ENCODE data around the gene CMTR1.
"Not testable (repeated sequence)": the region's sequence is repeated elsewhere in the genome, so short reads cannot be mapped to it uniquely, and the experiment has no call there.

Gene CMTR1

DNA sequence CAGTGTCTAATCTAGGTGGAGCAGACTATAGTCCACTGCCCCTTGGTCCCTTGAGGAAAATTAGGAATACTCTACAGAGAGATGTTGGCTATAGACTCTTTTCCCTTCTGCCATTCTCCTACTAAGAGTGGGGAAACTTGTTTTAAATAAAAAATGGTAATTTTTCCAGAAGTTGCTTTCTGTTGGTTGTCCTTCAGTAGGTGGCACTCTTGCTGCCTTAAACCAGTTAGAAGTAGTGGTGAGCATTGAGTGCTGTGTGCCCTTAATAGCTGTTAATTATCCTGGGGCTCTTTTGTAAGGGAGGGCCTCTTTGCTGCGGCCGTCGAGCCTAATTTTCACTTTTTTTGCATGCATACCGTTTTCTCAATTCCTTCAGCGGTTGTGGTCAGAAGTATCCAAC, 2.8 kb downstream of the CMTR1 start:
- Histone ChIP-seq H3K4me1 (ENCODE audit: control insufficient read depth, insufficient read depth, low read length) (peaks cover 6% of the 10 kb centered on the region; the same call in 1 of the 2 replicates), H3K9ac (ENCODE audit: low read length) (no peak overlapping the region), H3K4me3 (ENCODE audit: low read depth, low read length) (no peak overlapping the region), H3K9me3 (ENCODE audit: control insufficient read depth, insufficient read depth, low read depth, low read length) (no peaks in the 10 kb centered on the region), H3K27me3 (ENCODE audit: control insufficient read depth, insufficient read depth, low read length) (no peaks in the 10 kb centered on the region), H3K36me3 (ENCODE audit: control insufficient read depth, insufficient read depth, low read length) (peaks cover 33% of the 10 kb centered on the region), H3K27ac (ENCODE audit: low read depth, low read length) (no peak overlapping the region)

DNA sequence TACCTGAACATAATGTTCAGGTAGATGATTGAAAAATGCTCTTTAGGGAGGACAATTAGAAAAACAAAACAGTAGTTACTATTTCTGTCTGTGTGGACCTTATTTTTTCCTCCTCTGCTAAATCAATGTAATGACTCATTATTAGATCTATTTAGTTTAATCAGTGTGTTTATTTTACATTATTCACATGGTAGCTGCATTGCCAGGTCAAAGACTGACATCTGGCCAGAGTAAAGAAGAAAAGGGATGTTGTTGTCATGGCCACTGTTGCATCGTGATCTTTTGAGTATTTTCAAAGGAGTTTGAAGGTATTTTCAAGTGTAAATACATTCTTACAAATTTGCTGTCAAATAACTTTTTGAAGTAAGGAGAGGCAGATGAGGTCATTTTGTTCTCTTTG, 5.9 kb downstream of the CMTR1 start:
- Histone ChIP-seq H3K9me3 (ENCODE audit: control insufficient read depth, insufficient read depth, low read depth, low read length) (no peaks in the 10 kb centered on the region), H3K9ac (ENCODE audit: low read length) (no peak overlapping the region), H3K36me3 (ENCODE audit: control insufficient read depth, insufficient read depth, low read length) (peaks cover 47% of the 10 kb centered on the region), H3K4me1 (ENCODE audit: control insufficient read depth, insufficient read depth, low read length) (peaks cover 3% of the 10 kb centered on the region; the same call in 1 of the 2 replicates), H3K4me3 (ENCODE audit: low read depth, low read length) (no peak overlapping the region), H3K27ac (ENCODE audit: low read depth, low read length) (no peak overlapping the region), H3K27me3 (ENCODE audit: control insufficient read depth, insufficient read depth, low read length) (no peaks in the 10 kb centered on the region)

- H3K9me3 ChIP-seq (ENCODE audit: control insufficient read depth, insufficient read depth, low read depth, low read length) = no peaks in the 10 kb centered on the region
- no peak overlapping the region for H3K4me3 ChIP-seq (ENCODE audit: low read depth, low read length)
- H3K9ac ChIP-seq (ENCODE audit: low read length) = no peak overlapping the region
- no peak overlapping the region for H3K27ac ChIP-seq (ENCODE audit: low read depth, low read length)
- no peaks in the 10 kb centered on the region for H3K4me1 ChIP-seq (ENCODE audit: control insufficient read depth, insufficient read depth, low read length)
- peaks cover 56% of the 10 kb centered on the region for H3K36me3 ChIP-seq (ENCODE audit: control insufficient read depth, insufficient read depth, low read length)
- H3K27me3 ChIP-seq (ENCODE audit: control insufficient read depth, insufficient read depth, low read length) = no peaks in the 10 kb centered on the region
Measured at GRCh38 chr6:37441651-37442050, 8.6 kb downstream of the CMTR1 start.

GRCh38 chr6:37442416-37443215, 9.6 kb downstream of the CMTR1 start:
- Histone ChIP-seq H3K4me1 (ENCODE audit: control insufficient read depth, insufficient read depth, low read length) (no peaks in the 10 kb centered on the region), H3K9ac (ENCODE audit: low read length) (no peak overlapping the region), H3K36me3 (ENCODE audit: control insufficient read depth, insufficient read depth, low read length) (peaks cover 60% of the 10 kb centered on the region), H3K27ac (ENCODE audit: low read depth, low read length) (no peak overlapping the region), H3K4me3 (ENCODE audit: low read depth, low read length) (no peak overlapping the region), H3K27me3 (ENCODE audit: control insufficient read depth, insufficient read depth, low read length) (no peaks in the 10 kb centered on the region), H3K9me3 (ENCODE audit: control insufficient read depth, insufficient read depth, low read depth, low read length) (no peaks in the 10 kb centered on the region)

DNA sequence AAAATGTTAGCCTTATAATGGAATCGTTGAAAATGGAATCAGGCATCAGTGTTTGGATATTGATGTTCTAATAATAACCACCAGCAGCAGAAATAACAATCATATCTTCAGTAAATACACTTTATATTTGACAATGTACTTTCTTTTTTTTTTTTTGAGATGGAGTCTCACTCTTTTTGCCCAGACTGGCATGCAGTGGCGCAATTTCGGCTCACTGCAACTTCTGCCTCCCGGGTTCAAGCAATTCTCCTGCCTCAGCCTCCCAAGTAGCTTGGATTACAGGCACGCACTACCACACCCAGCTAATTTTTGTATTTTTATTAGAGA, 10.2 kb downstream of the CMTR1 start:
- H3K9me3 ChIP-seq (ENCODE audit: control insufficient read depth, insufficient read depth, low read depth, low read length); H3K27me3 ChIP-seq (ENCODE audit: control insufficient read depth, insufficient read depth, low read length); H3K4me1 ChIP-seq (ENCODE audit: control insufficient read depth, insufficient read depth, low read length); H3K27ac ChIP-seq (ENCODE audit: low read depth, low read length); H3K4me3 ChIP-seq (ENCODE audit: low read depth, low read length); H3K9ac ChIP-seq (ENCODE audit: low read length): not testable (repeated sequence)
- peaks cover 57% of the 10 kb centered on the region for H3K36me3 ChIP-seq (ENCODE audit: control insufficient read depth, insufficient read depth, low read length)

DNA sequence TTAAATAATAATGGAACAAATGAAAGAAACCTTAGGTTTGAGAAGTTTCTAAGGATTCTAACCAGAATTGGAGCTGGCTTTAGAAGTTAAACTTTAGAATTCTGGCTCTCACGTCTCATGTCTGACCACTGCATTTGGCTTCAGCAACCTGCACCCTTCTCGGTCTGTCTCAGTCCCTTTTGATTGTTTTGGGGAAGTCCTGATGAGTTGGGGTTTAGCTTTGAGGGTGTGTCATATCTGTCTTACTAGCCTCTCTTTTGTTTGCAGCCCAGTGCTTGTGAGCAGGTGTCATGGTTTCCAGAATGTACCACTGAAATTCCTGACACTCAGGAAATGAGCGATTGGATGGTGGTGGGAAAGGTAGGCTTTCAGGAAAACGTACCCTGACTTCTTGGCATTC, 17.0 kb downstream of the CMTR1 start:
- Histone ChIP-seq H3K27ac (ENCODE audit: low read depth, low read length) (no peak overlapping the region), H3K36me3 (ENCODE audit: control insufficient read depth, insufficient read depth, low read length) (peaks cover 80% of the 10 kb centered on the region), H3K27me3 (ENCODE audit: control insufficient read depth, insufficient read depth, low read length) (no peaks in the 10 kb centered on the region), H3K4me1 (ENCODE audit: control insufficient read depth, insufficient read depth, low read length) (no peaks in the 10 kb centered on the region), H3K4me3 (ENCODE audit: low read depth, low read length) (no peak overlapping the region), H3K9ac (ENCODE audit: low read length) (no peak overlapping the region), H3K9me3 (ENCODE audit: control insufficient read depth, insufficient read depth, low read depth, low read length) (no peaks in the 10 kb centered on the region)

DNA sequence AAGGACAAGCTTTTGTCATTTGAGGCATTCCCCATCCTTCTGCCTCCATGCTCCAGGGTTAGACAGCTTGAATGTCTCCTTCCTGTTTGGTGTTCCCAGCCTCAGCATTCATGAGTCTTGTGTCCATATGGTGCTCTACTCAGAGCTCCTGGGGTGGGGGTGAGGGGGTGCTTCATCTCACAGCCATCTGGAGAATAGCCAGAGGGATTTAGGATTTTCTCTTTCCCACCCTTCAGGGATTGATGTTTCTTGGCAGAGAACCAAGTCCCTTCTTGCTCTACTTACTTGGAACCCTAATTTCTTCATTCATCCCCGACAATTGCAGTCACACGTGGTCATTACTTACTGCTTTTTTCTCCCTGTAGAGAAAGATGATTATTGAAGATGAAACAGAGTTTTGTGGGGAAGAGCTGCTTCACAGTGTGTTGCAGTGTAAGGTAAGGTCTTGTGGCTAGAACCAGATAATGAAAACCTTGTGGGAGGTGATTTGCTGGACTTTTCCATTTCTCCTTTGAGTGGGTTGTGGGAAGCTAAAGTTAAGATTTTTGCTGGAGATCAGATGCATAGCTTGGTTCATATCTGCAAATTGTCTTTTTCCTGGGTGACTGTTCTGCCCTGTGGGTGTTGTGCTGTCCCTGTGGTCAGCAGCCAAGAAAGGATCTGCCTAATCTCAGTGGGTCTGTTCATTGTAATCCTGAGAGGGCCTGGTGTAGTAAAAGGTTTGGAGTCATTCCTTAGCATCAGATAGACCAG, 18.6 kb downstream of the CMTR1 start:
- peaks cover 81% of the 10 kb centered on the region for H3K36me3 ChIP-seq (ENCODE audit: control insufficient read depth, insufficient read depth, low read length)
- H3K4me3 ChIP-seq (ENCODE audit: low read depth, low read length) = no peak overlapping the region

DNA sequence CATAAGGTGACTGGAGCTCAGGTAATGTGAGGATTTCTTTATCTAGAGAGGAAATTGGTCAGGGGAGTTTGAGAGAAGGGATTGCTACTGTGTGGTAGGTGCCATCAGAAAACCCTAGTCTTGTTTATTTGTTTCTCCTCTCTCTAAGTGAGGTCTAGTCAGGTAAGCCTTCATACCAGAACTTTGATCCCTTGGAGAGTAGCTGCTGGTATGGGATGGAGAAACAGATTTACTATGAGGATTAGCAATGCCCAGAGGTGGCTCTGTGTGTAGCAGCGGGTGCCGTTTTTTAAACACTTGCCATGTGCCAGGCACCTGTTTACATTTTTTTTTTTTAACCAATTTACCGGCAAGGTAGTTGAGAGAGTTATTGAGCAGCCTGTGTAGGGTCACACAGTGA, 19.5 kb downstream of the CMTR1 start:
- no peaks in the 10 kb centered on the region for H3K9me3 ChIP-seq (ENCODE audit: control insufficient read depth, insufficient read depth, low read depth, low read length)
- H3K36me3 ChIP-seq (ENCODE audit: control insufficient read depth, insufficient read depth, low read length) = peaks cover 74% of the 10 kb centered on the region
- no peak overlapping the region for H3K4me3 ChIP-seq (ENCODE audit: low read depth, low read length)
- H3K9ac ChIP-seq (ENCODE audit: low read length) = no peak overlapping the region
- H3K27me3 ChIP-seq (ENCODE audit: control insufficient read depth, insufficient read depth, low read length) = no peaks in the 10 kb centered on the region
- H3K4me1 ChIP-seq (ENCODE audit: control insufficient read depth, insufficient read depth, low read length) = no peaks in the 10 kb centered on the region
- no peak overlapping the region for H3K27ac ChIP-seq (ENCODE audit: low read depth, low read length)

More for the DNA sequence above, 18.6 kb downstream of the CMTR1 start:
- Histone ChIP-seq H3K9me3 (ENCODE audit: control insufficient read depth, insufficient read depth, low read depth, low read length) (no peaks in the 10 kb centered on the region), H3K27ac (ENCODE audit: low read depth, low read length) (no peak overlapping the region), H3K27me3 (ENCODE audit: control insufficient read depth, insufficient read depth, low read length) (no peaks in the 10 kb centered on the region), H3K4me1 (ENCODE audit: control insufficient read depth, insufficient read depth, low read length) (no peaks in the 10 kb centered on the region), H3K9ac (ENCODE audit: low read length) (no peak overlapping the region)

- peaks cover 2% of the 10 kb centered on the region; the same call in 1 of the 2 replicates for H3K4me1 ChIP-seq (ENCODE audit: control insufficient read depth, insufficient read depth, low read length)
- H3K36me3 ChIP-seq (ENCODE audit: control insufficient read depth, insufficient read depth, low read length) = peaks cover 78% of the 10 kb centered on the region
- H3K4me3 ChIP-seq (ENCODE audit: low read depth, low read length) = no peak overlapping the region
- H3K9ac ChIP-seq (ENCODE audit: low read length) = no peak overlapping the region
- H3K9me3 ChIP-seq (ENCODE audit: control insufficient read depth, insufficient read depth, low read depth, low read length) = no peaks in the 10 kb centered on the region
- no peak overlapping the region for H3K27ac ChIP-seq (ENCODE audit: low read depth, low read length)
- no peaks in the 10 kb centered on the region for H3K27me3 ChIP-seq (ENCODE audit: control insufficient read depth, insufficient read depth, low read length)
Measured at GRCh38 chr6:37454420-37455140, 21.6 kb downstream of the CMTR1 start.

GRCh38 chr6:37456126-37456525, 23.1 kb downstream of the CMTR1 start:
- Histone ChIP-seq H3K36me3 (ENCODE audit: control insufficient read depth, insufficient read depth, low read length) (peaks cover 79% of the 10 kb centered on the region), H3K9me3 (ENCODE audit: control insufficient read depth, insufficient read depth, low read depth, low read length) (no peaks in the 10 kb centered on the region), H3K9ac (ENCODE audit: low read length) (no peak overlapping the region), H3K4me3 (ENCODE audit: low read depth, low read length) (no peak overlapping the region), H3K4me1 (ENCODE audit: control insufficient read depth, insufficient read depth, low read length) (peaks cover 6% of the 10 kb centered on the region; the same call in 1 of the 2 replicates), H3K27ac (ENCODE audit: low read depth, low read length) (no peak overlapping the region), H3K27me3 (ENCODE audit: control insufficient read depth, insufficient read depth, low read length) (no peaks in the 10 kb centered on the region)

All from HUES6 (cell line).